ENCODE results near the gene OR6S1.
"Not testable (repeated sequence)": the region's sequence is repeated elsewhere in the genome, so short reads cannot be mapped to it uniquely, and the experiment has no call there.

Gene OR6S1

DNA sequence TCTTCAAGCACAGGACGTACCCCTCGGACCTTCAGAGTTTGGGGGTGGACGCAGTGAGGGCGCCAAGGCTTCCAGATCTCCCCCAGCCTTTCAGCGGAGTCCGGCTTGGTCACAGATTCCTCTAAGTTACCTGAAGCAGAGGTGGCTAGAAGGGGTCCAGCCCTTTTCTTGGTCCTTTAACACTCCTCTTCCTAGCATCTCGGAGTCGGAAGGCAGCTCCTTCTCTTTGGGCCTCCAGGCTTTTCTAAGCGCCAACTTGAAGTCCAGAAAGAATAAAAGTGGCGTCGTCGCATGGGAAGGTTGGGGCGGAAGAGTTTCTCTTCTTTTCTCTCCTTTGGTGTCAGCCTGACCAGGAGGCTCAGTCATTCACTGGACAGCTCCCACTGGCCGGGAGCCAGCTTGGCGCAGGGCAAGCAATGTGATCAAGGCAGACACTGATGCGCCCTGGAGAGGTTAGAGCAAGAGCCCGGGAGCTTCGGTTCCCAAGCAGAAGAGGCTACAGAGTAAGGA, 9.6 kb downstream of the OR6S1 start:
- DNase-seq (ENCODE audit: low spot score), result peak; percentile 71

DNA sequence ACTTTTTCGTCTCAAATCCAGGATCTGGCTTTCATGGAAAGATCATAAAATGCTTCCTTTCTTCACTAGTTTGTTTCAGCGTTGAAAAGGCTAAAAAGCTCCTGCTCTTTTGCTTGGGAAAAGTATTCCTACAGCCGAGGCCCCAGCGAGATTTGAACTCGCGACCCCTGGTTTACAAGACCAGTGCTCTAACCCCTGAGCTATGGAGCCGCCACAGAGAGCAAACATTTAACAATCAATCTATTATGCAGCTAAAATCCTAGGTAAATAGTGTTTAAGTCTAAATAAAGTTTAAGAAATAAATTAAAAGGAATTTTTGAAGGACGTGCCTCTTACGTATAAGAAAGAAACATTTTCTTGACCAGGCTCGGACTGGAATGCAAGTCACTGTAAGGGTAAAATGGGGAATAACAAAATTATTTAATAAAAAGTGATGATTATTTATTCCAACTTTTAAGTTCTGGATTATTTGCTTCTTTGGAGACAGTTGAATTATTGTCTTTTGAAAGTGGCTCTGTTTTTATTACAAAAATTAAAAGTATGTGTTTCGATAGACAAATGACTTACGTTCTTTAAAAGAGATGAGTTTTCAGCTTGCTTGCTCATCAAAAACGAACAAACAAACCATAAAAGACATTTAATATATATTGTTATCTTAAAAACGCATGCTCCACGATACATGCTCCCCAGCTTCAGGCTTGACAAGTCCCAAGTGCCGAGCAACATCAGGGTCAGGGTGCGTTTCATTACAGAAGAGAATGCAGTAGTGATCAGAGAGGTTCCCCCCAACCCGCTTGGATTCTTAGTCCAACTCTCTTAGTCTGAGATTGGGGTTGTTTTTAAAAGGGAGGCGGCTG, 10.2 kb downstream of the OR6S1 start:
- peak; percentile 71 for DNase-seq (ENCODE audit: low spot score)

DNA sequence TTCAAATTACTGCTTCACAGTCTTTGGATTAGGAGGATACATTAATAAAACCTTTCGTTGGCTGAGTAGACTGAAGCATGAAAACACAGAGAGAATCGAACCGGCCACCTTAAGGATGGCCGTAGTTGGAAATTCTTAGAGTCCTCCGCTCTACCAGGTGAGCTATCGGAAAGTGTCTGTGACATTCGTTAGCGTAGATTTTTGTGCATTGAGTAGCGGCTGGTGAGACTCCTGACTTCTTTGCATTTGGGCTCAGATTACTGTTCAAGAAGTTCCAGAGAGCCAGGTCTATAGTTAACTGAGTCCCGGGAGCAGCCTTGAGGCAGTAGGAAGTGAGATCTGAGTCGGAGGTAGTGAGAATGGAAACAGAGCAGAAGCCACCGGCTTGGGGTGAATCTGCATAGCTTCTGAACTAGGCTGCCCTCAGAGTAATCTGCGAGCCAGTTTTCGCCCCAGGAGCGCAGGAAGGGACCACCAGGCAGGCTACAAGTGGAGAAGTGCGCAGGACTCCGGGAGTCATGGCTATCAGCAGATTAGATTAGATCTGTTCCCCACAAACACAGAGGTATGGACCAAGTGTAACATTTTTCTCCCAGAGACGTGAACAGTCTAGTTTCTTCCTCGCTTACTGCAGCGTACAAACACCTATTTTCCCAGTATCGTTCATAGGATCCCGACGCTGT, 11.0 kb downstream of the OR6S1 start:
- peak; percentile 81 for DNase-seq (ENCODE audit: low spot score)

DNA sequence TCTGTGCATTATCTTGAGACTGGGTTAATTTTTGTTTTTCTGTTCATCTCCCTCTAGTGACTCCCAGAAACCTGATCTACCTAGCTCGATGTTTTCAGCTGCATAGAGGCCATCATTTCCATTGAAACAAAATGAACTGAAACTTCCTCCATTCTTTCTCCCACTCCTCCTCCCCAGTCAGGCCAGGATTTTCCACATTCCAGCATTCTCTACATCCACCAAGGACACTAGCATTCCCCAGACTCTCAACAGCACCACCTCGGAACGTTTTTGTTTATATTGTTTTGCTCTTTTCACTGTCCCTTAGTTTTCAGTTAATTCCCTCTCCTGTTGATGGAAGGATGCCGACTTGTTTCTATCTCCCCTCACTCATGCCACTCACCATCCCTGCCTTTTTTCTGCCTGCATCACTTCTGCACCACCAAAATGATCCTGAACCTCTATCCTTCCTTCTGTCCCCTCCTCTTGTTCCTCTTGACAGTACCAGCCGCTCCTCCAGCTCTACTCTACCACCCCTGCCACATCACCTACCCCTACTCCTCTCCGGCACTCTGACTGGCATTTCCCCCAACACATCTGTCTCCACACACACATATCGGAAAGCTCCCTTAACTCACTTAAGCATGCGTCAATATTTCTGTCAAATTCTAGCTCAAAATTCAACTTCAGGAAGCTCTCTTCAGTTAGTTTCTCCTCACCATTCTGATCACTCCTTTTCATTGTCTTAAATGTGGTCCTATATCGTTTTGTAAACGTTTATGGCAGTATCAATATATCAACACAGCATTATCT, 13.2 kb downstream of the OR6S1 start:
- no peak for DNase-seq (ENCODE audit: low spot score)

DNA sequence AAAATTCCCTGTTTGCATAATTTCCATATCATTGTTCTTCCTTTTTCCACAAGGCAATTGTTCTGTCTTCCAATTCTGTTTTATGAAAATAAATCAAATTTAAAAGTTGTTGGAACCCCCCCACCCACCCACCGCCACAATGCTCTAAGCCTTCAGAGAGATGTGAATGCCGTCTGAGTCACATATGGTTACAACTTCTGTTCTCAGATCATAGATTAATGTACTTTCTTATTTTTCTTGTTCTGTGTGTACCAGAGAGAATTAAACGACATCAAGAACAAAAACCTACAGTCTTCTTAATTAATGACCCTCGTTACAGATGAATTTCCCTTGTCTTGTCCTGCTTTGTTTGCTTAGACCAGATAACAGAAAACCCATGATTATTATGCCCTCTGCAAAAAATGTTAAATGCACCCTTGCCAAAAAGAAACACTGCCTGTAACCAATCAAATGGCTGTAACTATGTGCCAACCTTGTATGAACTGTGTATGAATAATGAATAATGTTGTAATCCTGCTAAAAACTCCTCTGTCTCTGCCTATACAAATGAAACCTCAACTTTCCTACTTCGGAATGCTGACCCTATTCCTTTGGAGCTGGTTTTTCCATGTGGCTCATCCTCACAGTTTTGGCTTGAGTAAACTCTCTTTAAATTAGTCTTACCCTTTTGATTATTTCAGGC, 14.0 kb downstream of the OR6S1 start:
- no peak for DNase-seq (ENCODE audit: low spot score)

DNA sequence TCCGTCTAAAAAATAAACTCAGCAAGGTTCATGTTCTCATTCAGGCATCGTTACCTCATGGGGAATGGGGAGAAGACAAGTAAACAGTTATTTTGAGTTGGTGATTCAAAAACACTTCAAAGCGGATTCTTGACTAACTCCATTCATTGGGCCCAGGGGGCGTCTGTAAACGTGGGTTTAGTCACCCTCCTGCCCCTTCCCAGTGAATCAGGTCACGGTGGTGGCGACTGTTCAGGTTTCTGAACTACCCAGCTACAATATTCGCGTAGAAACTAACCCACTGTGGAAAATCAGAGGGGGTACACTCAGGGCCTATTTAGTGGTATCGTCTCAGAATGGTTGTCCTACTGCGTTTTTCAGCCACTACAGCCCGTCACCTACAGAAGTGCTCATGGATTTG, 15.2 kb downstream of the OR6S1 start:
- DNase-seq (ENCODE audit: low spot score), result no peak

DNA sequence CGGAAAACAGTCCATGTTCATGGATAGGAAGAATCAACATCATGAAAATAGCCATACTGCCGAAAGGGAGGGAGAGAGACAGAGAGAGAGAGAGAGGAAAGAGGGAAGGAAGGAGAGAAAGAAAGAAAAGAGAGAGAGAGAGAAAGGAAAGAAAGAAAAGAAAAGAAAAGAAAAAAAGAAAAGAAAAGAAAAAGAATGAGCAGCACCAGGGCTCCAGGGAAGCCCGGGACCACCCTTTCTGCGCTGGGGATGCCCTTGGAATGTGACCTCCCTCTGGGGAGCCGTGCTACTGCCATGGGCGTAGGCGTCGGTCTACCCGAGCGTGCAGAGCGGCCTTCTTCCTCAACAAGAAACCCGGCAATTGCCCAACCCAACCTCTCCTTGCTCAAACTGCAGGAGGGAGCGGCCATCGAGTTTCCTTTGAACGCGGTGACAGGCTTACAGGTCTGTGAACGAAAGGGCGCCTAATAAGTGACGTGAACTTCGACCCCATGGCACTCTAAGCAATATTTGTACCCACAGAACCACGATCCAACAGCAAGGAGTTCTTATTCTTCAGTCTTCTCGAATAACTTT, 16.9 kb downstream of the OR6S1 start:
- DNase-seq (ENCODE audit: low spot score), result peak; percentile 91

DNA sequence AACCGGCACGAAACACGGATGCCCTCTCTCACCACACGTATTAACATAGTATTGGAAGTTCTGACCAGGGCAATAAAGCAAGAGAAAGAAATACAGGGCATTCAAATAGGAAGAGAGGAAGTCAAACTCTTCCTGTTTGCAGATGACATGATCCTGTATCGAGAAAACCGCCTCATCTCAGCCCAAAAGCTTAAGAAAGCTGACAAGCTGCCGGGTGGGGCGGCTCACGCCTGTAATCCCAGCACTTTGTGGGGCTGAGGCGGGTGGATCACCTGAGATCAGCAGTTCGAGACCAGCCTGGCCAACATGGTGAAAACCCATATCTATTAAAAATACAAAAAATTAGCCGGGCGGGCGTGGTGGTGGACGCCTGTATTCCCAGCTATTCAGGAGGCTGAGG, 17.7 kb downstream of the OR6S1 start:
- no peak for DNase-seq (ENCODE audit: low spot score)

DNA sequence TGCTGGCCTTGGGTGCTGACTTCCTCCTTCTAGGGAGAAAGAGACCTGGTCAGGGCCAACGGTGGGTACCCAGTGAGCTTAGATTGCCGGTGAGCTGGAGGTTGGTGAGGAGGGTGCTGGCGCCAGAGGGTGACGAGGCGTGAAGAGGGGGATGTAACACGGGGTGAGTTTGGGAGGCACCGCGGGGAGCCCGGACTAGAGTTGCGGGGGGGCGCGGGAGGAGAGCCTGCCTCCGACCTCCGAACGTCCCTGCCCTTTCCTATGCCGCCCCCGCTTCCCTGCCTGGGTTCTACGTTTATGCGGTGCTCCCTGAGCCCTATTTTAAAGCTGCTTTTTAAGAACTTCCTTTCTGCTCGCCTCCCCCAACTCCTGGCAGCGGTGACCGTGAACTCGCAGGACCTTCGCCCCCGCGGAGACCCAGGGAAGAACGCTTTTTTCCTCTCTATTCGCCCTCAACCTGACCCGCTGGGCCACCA, 18.6 kb downstream of the OR6S1 start:
- no peak for DNase-seq (ENCODE audit: low spot score)

DNA sequence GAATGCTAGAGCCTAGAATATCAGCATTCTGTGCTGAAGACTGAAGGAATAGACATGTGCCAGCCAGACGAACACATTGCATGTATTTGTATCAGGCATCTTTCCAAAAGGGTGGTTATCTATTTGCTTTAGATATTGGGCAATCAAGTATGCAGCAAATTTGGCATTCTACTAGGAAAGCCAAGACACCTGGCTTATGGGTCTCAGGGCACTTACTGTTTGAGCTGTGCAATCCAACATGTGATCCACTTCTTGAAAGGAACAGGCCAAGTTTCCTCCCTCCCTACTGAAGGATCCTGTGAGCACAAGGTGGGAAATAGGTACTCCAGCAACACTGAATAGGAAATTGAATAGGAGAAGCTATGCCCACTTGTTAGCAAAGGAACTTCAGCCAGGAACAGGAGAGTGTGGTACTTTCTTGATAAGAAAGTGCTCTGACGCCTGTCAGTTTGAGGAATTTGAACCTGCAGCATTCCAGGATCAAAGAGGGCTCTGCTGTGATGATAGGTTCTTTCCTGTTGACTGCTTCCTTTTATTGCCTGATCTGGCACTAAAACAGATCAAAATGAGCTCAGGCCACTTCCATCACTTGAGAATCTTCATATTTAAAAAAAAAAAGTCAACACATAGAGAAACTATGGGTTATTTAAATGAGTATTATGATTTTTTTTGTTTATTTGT, 20.6 kb downstream of the OR6S1 start:
- DNase-seq (ENCODE audit: low spot score), result no peak

DNA sequence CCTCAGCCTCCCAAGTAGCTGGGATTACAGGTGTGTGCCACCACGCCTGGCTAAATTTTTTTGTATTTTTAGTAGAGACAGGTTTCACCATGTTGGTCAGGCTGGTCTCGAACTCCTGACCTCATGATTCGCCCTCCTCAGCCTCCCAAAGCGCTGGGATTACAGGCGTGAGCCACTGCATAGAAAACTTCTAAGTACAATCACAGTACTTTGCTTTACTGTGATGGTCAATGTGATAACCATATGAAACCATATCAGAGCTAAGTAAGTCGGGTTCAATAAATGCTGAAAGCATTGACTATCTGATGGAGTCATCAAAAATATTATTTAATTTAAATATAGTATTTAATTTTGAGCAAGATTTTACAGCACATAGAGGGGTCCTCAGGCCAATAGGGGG, 21.8 kb downstream of the OR6S1 start:
- not testable (repeated sequence) for DNase-seq (ENCODE audit: low spot score)

DNA sequence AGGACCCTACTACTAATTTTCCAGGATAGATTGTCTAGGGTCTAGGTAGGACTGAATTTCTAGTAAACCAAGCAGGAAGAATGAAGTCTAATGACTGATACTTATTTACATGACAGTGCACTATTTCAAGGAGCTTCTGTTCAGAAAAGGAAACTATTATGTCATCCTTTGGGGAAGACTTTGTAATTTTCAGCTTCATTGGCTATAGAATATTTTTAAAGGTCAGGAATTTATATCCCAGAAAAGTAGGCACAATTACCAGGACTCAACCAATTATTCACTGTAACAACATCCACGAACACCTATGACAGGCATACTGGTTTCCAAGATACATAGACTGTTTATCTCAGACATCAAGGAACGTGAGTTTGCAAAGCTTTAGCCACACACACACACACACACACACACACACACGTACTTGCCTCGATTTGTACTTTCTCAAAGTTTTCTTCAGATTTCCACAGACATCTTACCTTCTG, 23.2 kb downstream of the OR6S1 start:
- no peak for DNase-seq (ENCODE audit: low spot score)

DNA sequence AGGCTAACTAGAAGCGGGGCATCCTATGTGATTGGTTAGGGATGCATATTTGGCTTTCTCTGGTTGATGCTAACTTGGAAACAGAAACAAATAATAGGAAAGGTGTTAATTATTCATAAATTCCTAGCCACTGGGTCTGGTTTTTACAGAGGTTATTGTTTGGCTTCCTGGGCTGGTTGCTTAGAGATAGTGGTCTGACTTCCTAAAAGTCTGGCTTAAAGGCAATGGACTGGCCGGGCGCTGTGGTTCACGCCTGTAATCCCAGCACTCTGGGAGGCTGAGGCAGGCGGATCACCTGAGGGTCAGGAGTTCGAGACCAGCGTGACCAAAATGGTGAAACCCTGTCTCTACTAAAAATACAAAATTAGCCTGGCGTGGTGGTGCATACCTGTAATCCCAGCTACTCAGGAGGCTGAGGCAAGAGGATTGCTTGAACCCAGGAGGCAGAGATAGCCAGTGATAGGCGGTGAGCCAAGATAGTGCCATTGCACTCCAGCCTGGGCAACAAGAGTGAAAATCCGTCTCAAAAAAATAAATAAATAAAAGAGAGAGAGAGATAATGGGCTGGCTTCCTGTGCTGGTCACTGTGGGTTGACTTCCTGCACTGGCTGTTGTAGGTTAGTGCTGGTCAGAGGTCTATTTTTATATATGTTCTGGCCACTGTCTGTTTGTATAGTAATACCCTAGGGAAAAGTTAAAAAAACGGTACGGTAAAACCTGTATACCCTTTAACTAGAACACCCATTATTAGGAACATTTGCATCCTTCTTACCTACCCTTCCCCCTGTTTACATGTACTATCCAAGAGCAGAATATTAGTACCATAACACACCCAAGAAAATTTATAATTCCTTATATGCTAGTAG, 24.1 kb downstream of the OR6S1 start:
- DNase-seq (ENCODE audit: low spot score), result no peak

DNA sequence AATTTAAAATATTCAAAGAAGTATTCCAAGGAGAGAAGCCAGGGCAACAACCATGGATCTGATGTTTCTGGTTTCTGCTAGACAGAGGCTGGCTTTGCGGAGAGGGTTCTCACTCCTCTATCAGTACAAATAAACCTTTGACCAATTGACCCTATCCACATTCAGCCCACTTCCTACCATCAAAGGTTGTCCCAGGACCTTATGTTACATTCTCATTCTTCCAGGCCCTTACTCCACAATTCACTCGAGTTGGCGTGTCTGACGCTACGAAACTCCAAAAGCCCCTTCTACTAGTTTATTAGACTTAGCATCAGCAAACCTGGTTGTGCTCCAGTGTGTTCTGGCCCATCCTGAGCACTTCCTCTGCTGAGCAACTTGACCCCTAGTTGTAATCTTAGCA, 25.5 kb downstream of the OR6S1 start:
- DNase-seq (ENCODE audit: low spot score), result no peak

DNA sequence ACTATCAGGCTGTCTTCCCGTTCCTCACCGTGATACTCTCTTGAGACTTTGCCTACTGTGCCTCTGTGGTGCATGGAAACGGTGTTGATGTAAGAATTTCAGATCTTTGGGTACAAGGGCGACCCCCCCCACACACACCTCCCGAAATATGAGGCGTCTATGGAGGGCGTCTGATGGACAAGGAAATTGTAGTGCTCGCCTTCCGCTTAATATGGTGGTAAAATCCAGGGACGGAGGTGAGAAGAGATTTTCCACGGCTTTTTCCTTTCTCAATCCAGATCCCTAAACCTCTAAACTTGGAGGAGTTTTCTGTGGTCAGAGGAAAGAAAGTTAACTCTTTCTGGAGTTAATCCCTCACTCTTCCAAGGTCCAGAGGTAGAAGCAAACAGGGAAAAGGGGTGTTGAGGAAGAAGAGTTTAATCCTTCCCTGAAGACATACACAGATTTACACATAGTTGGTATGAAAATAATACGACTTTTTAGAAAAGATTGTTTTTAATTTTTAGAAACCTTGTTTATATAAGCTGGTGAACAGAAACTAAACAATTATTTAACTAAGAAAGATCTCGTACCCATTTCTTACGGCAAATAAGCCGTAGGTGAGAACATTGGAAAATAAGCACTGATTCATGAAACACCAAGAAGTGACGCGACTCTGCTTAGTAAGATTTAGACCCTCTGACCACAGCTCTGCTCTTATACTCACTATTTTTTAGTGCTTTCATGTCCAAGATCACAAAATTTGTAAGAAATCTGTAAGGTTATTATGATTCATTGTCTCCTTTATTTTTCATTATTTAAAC, 27.3 kb downstream of the OR6S1 start:
- peak; percentile 73 for DNase-seq (ENCODE audit: low spot score)

DNA sequence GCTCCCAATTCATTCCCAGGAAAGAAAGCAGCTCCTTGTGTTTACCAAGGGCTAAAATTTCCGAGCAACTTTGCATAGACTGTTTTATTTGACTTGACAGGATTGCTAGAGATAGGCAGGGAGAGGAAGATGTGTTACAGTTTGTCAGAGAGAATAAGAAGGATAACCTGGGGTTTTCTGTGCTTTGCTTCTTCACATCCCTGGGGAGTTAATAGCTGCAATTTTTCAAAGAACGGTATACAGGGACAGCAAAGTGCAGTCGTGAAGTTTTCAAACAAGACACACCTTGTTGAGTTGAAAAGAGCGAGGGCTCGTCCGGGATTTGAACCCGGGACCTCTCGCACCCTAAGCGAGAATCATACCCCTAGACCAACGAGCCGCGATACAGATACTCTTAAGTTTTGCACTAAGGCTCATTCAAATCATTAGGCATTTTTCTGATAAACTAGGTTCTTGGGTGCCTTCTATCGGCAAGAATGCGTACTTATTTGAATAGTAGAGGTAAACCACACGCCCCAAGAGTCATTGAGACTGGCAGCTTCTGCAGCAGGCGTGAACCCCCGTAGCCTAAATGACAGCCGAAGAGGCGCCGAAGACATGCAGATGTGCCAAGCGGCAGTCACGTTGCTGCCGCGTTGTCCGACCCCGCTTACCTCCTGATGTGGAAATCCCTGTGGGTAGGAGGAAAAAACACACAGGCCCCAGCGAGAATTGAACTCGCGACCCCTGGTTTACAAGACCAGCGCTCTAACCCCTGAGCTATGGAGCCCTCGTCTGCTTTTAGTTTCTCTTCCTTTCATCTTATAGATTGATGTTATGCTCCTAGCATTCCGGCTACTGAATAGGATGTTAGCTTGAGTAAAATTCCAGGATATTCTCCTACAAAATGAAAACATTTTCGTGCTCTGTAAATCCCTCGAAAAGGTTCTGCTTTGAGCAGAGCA, 28.1 kb downstream of the OR6S1 start:
- DNase-seq (ENCODE audit: low spot score), result peak; percentile 93

DNA sequence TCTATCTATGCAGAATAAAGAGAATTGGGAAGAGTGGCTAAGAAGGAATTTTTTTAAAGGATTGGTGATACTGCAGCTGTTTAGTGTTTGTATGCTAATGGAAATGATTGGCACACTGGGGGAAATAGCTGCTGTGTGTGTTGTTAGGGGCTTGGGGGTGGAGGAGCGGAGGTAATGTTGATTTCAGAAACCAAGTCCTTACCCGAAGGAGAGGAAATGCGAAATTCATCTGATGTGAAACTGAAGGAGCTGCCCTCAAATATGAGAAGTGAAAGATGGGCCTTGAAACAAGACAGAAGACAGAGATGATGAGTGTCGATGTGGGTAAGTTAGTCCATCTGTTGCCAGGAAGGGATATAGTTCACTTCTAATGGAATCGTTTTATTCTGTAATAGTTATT, 29.1 kb downstream of the OR6S1 start:
- no peak for DNase-seq (ENCODE audit: low spot score)

DNA sequence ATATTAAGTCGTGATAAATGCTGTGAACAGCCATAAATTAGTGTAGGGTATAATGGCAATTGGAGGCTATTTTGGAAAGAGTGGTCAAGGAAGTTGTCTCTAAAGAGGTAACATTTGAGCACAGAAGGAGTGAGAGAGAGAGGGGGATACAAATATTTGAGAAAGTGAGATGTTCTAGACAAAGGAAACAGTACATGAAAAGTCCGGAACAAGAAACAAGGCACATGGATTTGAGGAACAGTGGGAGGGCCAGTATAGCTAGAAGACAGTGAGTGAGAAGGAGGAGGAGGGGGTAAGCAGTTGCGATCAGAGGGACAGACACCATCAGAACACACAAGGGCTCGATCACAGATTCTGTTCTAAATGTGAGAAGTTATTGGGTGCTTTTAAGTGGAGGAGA, 30.2 kb downstream of the OR6S1 start:
- DNase-seq (ENCODE audit: low spot score), result no peak
